Vagina (tissue), 2 donors: Measurements from ENCODE around the gene TSNAXIP1.

Experiments
- CTCF ChIP-seq, 3 experiments: fragments of 450-650 bp in 2 of 3; fragments of 200-600 bp in 1 of 3; sonication (generic) in 1 of 3; IDR thresholded peaks; one replicate each; pipeline ENCODE4 v1.5.1; 2017 to 2019; ENCODE audit warnings: antibody characterized with exemption in 3 of 3, mild to moderate bottlenecking in 2 of 3, moderate library complexity in 2 of 3
- POLR2AphosphoS5 ChIP-seq, 2 donors: sonication (generic); formaldehyde crosslinking; IDR thresholded peaks; one replicate each; pipeline ENCODE4 v1.9.0; 2017; ENCODE audit warnings: antibody characterized with exemption in 2 of 2, mild to moderate bottlenecking in 2 of 2, low read depth in 1 of 2; ENCODE audit not compliant: insufficient read depth in 1 of 2

DNA sequence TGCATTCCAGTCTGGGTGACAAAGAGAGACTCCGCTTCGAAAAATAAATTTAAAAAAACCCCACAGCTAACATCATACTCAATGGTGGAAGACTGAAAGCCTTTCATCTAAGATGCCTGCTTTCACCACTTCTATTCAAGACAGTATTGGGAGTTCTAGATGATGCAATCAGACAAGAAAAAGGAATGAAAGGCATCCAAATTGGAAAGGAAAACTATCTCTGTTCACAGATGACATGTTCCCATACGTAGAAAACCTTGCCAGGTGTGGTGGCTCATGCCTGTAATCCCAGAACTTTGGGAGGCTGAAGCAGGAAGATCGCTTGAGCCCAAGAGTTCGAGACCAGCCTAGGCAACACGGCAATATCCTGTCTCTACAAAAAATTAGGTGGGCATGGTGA is 31.4 kb upstream of the TSNAXIP1 start:
- TF ChIP-seq CTCF (IDR thresholded peaks at IDR 0.05) (no peak), POLR2AphosphoS5 (IDR thresholded peaks at IDR 0.05; ENCODE audit: insufficient read depth in 1 of 2, low read depth in 1 of 2) (no peak)
